ENCODE measurements around the gene B4GALNT1. TPM values are rescaled to one million over a fixed set of nuclear protein-coding genes. Genes with fewer than 3 reads are reported as not detected.

The B4GALNT1 gene
- total and polyA plus RNA-seq, 9 of the 15 experiments (the other 6 are each of a cell fraction or from before 2014, with no cell fraction given), result 1.0 to 32.2 (median 9.8) TPM

GRCh38 chr12:57618966-57619433, 14.0 kb downstream of the B4GALNT1 start (continued):
- TF ChIP-seq CHD7 (IDR thresholded peaks at IDR 0.05; ENCODE audit: low read depth, low read length) (no peak), ASH1L (IDR thresholded peaks at IDR 0.05; ENCODE audit: borderline replicate concordance, low read depth, partially characterized antibody) (no peak), RBM34 (IDR thresholded peaks at IDR 0.05; ENCODE audit: borderline replicate concordance, insufficient read depth, low read length) (no peak), AFF4 (CRISPR knock-in tag; IDR thresholded peaks at IDR 0.05) (no peak), ZHX1 (conservative IDR thresholded peaks at IDR 0.05; ENCODE audit: low read length) (no peak)
